Measurements from ENCODE around the gene SPATA6. TPM values are rescaled to one million over a fixed set of nuclear protein-coding genes. Genes with fewer than 3 reads are reported as not detected.

SPATA6 gene
- total and polyA plus RNA-seq, 2 of the 4 experiments (the other 2 are of a cell fraction) = 1.1 to 2.0 TPM

- Histone ChIP-seq H3K79me1 (ENCODE audit: low read depth in 1 of 2, low read length in 2 of 2) (no peaks in the 10 kb centered on the region), H3K9ac (ENCODE audit: low read depth, low read length) (no peak overlapping the region), H3K18ac (ENCODE audit: low read depth, low read length) (no peak overlapping the region), H3K23ac (ENCODE audit: low read depth, low read length) (no peak overlapping the region), H4K20me1 (ENCODE audit: insufficient read depth, low read length) (no peaks in the 10 kb centered on the region), H3K27me3 (ENCODE audit: control insufficient read depth, insufficient read depth, low read length) (no peaks in the 10 kb centered on the region), H2AK5ac (ENCODE audit: low read depth, low read length) (no peak overlapping the region), H3K4ac (ENCODE audit: low read depth, low read length) (no peak overlapping the region), H2AFZ (replicated peaks; ENCODE audit: low read length, poor library complexity) (no peak overlapping the region), H3K14ac (replicated peaks; ENCODE audit: low read depth, low read length) (no peak overlapping the region), H2BK20ac (ENCODE audit: low read depth, low read length) (no peak overlapping the region), H2BK15ac (ENCODE audit: low read depth, low read length) (no peak overlapping the region), H3K4me1 (ENCODE audit: control insufficient read depth, insufficient read depth, low read length) (no peaks in the 10 kb centered on the region), H3K56ac (ENCODE audit: extremely low read depth, insufficient read depth, low read length) (no peak overlapping the region), H3K27ac (ENCODE audit: insufficient read depth, low read length) (no peak overlapping the region), H3K4me2 (ENCODE audit: low read depth, low read length) (no peak overlapping the region), H3K9me3 (ENCODE audit: control insufficient read depth, insufficient read depth, low read length) (0 out of 2 replicates have a peak, but pooled peaks cover 1% of the 10 kb centered on the region), H2BK5ac (ENCODE audit: low read depth, low read length, poor library complexity, severe bottlenecking) (no peak overlapping the region), H3K36me3 (ENCODE audit: control insufficient read depth, insufficient read depth, low read length) (no peaks in the 10 kb centered on the region), H4K8ac (ENCODE audit: low read depth in 2 of 2, low read length in 2 of 2) (no peak overlapping the region), H3K4me3 (ENCODE audit: insufficient read depth, low read depth, low read length) (no peak overlapping the region), H2AK9ac (replicated peaks; ENCODE audit: low read depth, low read length, poor library complexity) (no peak overlapping the region), H3K9me1 (ENCODE audit: insufficient read depth, low read length) (no peaks in the 10 kb centered on the region), H4K5ac (ENCODE audit: low read depth, low read length) (no peak overlapping the region), H2BK120ac (ENCODE audit: low read depth, low read length) (no peak overlapping the region), H4K91ac (ENCODE audit: insufficient read depth, low read depth, low read length) (no peak overlapping the region)
- ATAC-seq (ENCODE audit: low read depth) (no peak), DNase-seq (no peak)
- TF ChIP-seq CTCF (conservative IDR thresholded peaks at IDR 0.05; ENCODE audit: low read depth, low read length) (no peak), RCOR1 (IDR thresholded peaks at IDR 0.05; ENCODE audit: insufficient replicate concordance, low read length) (no peak), SMC3 (IDR thresholded peaks at IDR 0.05; ENCODE audit: low read depth, low read length) (no peak), MAZ (IDR thresholded peaks at IDR 0.05; ENCODE audit: borderline replicate concordance, low read depth, low read length) (no peak), ELK1 (IDR thresholded peaks at IDR 0.05; ENCODE audit: borderline replicate concordance, low read depth, low read length) (no peak)
- 100% methylated on average over 2 of the region's 4 CpGs; no CpG with 5 or more reads in 1 of the 2 experiments for WGBS, 2 experiments (ENCODE audit: extremely low coverage in 2 of 2, insufficient read length in 1 of 2)
- intact Hi-C loops (cut with micrococcal nuclease) = no loop called here
- dilution Hi-C loops (cut with HindIII; ENCODE audit: low sequenced_read_pairs, unreplicated experiment) = no loop called here
- POLR2A ChIA-PET (ENCODE audit: unreplicated experiment) = no interaction called here
- BruUV-seq (replicated peaks) = no TSS peak
- in situ Hi-C loops (cut with MboI; ENCODE audit: low sequenced_read_pairs) = no loop called here
- CTCF ChIA-PET = no interaction called here
These were observed 223.6 kb downstream of the SPATA6 start for GRCh38 chr1:48248356-48248755.
